Endothelial cell of umbilical vein (primary cell): ENCODE measurements around the gene NDC80.

Experiments used
- CTCF ChIP-seq, 2 donors: IDR thresholded peaks; 1 replicate in 1 of 2; 2 replicates in 1 of 2; pipeline ENCODE4 v1.5.1; 2011; ENCODE audit warnings: low read length in 2 of 2, mild to moderate bottlenecking in 2 of 2, moderate library complexity in 2 of 2, control low read depth in 1 of 2, inconsistent platforms in 1 of 2, low read depth in 1 of 2; ENCODE audit not compliant: insufficient read depth in 1 of 2; ENCODE audit errors: extremely low read depth in 1 of 2
- FOS ChIP-seq: IDR thresholded peaks from 2 replicates; pipeline ENCODE4 v1.6.1; 2011; ENCODE audit warnings: mild to moderate bottlenecking, low read length, moderate library complexity, borderline replicate concordance; ENCODE audit not compliant: insufficient read depth
- JUN ChIP-seq: IDR thresholded peaks from 2 replicates; pipeline ENCODE4 v1.6.1; 2011; ENCODE audit warnings: borderline replicate concordance, low read depth; ENCODE audit not compliant: insufficient read length, insufficient read depth
- MYC ChIP-seq: IDR thresholded peaks from one replicate; pipeline ENCODE4 v1.6.1; 2011; ENCODE audit warnings: mild to moderate bottlenecking, low read depth, low read length
- POLR2A ChIP-seq: IDR thresholded peaks from 2 replicates; pipeline ENCODE4 v1.6.1; 2012; ENCODE audit warnings: low read depth, mild to moderate bottlenecking, control low read depth, low read length

- TF ChIP-seq CTCF (IDR thresholded peaks at IDR 0.05; ENCODE audit: extremely low read depth in 1 of 2, insufficient read depth in 1 of 2, low read depth in 1 of 2, low read length in 2 of 2): no peak
- no peak for TF ChIP-seq POLR2A
- no peak for TF ChIP-seq JUN
- no peak for TF ChIP-seq FOS
- no peak for TF ChIP-seq MYC
These were observed 83.5 kb downstream of the NDC80 start for GRCh38 chr18:2654928-2655177.
